HL-60/S4 treated with retinoic acid at 250 ng/mL for 4 days and 3 days (cell line): ENCODE data around the gene ARHGAP4.

Experiments
- in situ Hi-C: fragments of 300-500 bp; cut with MboI; formaldehyde crosslinking; loops from 2 replicates; pipeline ENCODE4 v1.7.0; 2022; ENCODE audit warnings: low sequenced_read_pairs

ARHGAP4 gene

GRCh38 chrX:153870288-153870690 lies 55.8 kb downstream of the ARHGAP4 start:
- in situ Hi-C loops: no loop called here

GRCh38 chrX:153869473-153870287 lies 56.4 kb downstream of the ARHGAP4 start:
- in situ Hi-C loops: no loop called here

GRCh38 chrX:153868576-153869472 lies 57.2 kb downstream of the ARHGAP4 start:
- in situ Hi-C loops: no loop called here

GRCh38 chrX:153867671-153868070 lies 58.4 kb downstream of the ARHGAP4 start:
- in situ Hi-C loops: no loop called here

GRCh38 chrX:153867139-153867538 lies 58.9 kb downstream of the ARHGAP4 start:
- in situ Hi-C loops: no loop called here

- in situ Hi-C loops: no loop called here
These were observed 59.6 kb downstream of the ARHGAP4 start for GRCh38 chrX:153866302-153867019.

GRCh38 chrX:153865685-153866084 lies 60.4 kb downstream of the ARHGAP4 start:
- in situ Hi-C loops: no loop called here

- in situ Hi-C loops: no loop called here
These were observed 60.8 kb downstream of the ARHGAP4 start for GRCh38 chrX:153865321-153865580.

GRCh38 chrX:153864561-153865320 lies 61.3 kb downstream of the ARHGAP4 start:
- in situ Hi-C loops: no loop called here

GRCh38 chrX:153864101-153864500 lies 62.0 kb downstream of the ARHGAP4 start:
- in situ Hi-C loops: no loop called here

GRCh38 chrX:153863251-153863991 lies 62.6 kb downstream of the ARHGAP4 start:
- in situ Hi-C loops: no loop called here

- in situ Hi-C loops: no loop called here
These were observed 63.5 kb downstream of the ARHGAP4 start for GRCh38 chrX:153862369-153863250.

GRCh38 chrX:153861733-153862310 lies 64.2 kb downstream of the ARHGAP4 start:
- in situ Hi-C loops: no loop called here

- in situ Hi-C loops: no loop called here
These were observed 64.9 kb downstream of the ARHGAP4 start for GRCh38 chrX:153861151-153861550.
